Measurements from ENCODE around the gene ZNF689.

The ZNF689 gene

DNA sequence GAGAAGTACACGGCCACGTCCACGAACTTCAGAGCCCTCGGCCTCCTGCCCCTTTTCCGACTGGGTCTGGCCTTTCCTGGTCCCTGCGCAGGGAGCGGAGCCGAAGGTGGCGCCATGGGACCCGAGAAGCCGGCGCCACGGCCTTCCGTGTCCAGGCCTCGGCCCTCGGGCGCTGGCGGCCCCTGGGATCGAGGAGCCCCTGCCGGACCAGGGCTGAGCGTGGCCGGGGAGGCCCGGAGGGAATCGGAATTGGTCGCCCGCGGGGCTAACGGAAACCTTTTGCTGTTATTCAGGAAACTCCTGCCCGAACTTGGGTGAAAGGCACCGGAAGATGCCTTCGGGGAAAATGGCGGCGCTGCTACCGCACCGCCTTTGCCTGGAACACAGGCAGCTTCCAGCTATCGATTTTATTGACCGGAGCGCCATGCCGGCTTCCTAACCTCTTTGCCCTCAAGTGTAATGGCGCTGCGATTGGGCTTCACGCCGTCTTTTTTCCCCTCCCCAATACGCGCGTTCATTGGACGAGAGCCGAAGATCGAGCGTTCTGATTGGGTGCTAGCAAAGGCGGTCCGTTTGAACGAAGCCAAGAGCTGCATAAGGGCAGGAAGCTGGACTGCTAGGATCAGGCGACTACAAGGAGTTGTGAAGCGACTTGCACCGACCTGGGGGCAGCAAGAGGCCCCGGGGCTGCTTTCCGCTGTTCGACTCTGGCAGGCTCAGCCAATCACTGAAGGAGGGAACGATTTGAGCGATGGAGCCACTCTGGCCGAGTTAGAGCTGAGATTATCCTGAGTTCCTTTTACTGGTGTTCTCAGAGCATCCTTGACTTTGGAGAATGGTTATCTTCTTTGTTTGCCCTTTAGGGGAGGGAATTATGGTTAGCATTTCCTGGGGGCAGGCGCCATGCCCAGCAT, at the start of gene ZNF689:
TSS of gene ZNF689 (minus strand) at position 464 of the 914 bp plus-strand sequence. CDS start at position 116, 348 bp downstream.
- peak; percentile 83 to 89 for DNase-seq (ENCODE audit: extremely low read depth in 1 of 2, low read depth in 1 of 2)

GRCh38 chr16:30658731-30659506, 48.7 kb upstream of the ZNF689 start:
- peak in 1 of 2 donors; percentile 92 for DNase-seq (ENCODE audit: extremely low read depth in 1 of 2, low read depth in 1 of 2)

- DNase-seq (ENCODE audit: extremely low read depth in 1 of 2, low read depth in 1 of 2): peak; percentile 99 to 100
Measured at GRCh38 chr16:30657866-30658730, 47.9 kb upstream of the ZNF689 start, which contains the start of gene FBRS. Gene FBRS (plus strand): TSS chr16:30658431. CDS start chr16:30659519, 1,088 bp downstream.

DNA sequence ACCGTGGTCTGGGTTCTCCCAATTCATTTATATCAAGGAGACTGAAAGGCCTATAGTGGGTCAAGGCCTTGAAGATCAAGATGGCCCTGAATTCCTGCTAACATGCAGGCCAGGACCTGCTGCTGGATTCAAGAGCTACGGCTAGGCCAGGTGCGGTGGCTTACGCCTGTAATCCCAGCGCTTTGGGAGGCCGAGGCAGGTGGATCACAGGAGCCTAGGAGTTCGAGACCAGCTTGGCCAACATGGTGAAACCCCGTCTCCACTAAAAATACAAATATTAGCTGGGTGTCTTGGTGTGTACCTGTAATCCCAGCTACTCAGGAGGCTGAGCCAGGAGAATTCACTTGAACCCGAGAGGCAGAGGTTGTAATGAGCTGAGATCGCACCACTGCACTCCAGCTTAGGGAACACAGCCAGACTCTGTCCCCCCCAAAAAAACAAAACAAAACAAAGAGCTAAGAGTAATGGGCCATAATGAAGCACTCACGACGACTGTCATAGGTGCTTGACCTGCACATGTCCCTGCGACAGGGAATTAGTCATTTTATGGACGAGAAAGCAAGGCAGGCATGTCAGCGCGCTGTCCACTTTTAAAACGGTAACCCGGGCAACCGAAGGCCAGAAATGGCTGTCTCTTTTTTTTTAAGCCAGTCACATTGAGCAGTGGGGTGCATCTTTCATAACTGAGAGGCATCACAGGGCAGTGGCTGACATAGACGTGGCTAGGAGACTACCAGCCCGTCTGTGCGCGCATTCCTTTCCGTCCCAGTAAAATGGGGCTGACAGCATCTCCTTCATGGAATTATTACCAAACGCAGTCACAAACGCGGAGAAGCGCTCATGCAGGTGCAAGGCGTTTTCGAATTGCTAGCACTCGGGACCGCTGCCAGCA, 47.0 kb upstream of the ZNF689 start:
- no peak for DNase-seq (ENCODE audit: extremely low read depth in 1 of 2, low read depth in 1 of 2)

- no peak for DNase-seq (ENCODE audit: extremely low read depth in 1 of 2, low read depth in 1 of 2)
Measured at GRCh38 chr16:30656388-30656787, 46.2 kb upstream of the ZNF689 start.

DNA sequence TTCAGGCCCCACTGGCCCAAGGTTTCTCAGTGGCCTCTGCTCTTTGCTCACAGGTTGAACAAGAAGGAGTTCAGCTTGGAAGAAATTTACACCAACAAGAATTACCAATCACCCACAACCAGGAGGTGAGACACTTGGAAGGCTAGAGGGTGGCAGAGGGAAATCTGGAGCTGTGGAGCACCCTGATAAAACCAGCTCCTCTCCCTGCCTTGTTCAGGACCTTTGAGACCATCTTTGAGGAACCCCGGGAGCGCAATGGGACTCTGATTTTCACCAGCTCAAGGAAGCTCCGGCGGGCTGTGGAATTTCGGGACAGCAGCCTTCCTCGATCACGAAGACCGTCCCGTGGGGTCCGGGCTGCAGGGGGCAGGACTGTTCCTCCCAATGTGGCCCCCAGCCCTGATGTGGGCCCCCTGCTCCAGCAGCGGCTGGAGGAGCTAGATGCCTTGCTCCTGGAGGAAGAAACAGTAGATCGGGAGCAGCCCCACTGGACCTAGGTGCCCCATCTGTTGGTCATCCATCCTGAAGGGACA, 45.7 kb upstream of the ZNF689 start:
- no peak for DNase-seq (ENCODE audit: extremely low read depth in 1 of 2, low read depth in 1 of 2)

DNA sequence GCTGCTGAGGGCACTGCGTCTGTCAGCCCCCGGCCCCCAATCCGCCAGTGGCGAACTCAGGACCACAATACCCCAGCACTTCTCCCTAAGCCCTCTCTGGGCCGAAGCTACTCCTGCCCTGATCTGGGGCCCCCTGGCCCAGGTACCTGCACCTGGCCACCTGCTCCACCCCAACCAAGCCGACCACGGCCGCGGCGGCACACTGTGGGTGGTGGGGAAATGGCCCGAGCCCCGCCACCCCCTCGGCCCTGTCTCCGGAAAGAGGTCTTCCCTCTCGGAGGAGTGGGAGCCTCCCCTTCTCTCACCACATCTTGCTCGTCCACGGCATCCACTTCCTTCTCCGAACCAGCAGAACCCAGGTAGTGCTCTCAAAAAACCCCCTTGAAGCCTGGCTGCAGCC, 44.7 kb upstream of the ZNF689 start:
- DNase-seq (ENCODE audit: extremely low read depth in 1 of 2, low read depth in 1 of 2): no peak

DNA sequence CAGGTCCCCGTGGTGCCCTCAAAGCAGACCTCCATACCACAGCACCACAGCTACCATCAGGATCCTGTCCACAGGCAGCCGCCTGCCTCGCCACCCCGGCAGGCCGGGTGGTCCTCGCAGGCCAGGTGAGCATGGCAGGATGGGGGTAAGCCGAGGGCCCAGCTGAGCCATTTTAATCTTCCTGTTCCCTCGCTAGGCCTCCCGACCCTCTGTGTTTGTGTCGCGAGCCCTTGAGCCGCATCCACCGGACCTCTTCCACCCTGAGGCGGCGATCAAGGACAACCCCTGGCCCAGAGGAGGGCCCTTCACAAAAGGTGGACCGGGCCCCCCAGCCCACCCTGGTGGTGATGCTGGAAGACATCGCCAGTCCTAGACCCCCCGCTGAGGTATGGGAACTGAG, 42.5 kb upstream of the ZNF689 start:
- DNase-seq (ENCODE audit: extremely low read depth in 1 of 2, low read depth in 1 of 2): no peak

GRCh38 chr16:30652005-30652296, 41.8 kb upstream of the ZNF689 start:
- DNase-seq (ENCODE audit: extremely low read depth in 1 of 2, low read depth in 1 of 2): no peak

GRCh38 chr16:30651124-30652004, 41.2 kb upstream of the ZNF689 start:
- DNase-seq (ENCODE audit: extremely low read depth in 1 of 2, low read depth in 1 of 2): peak; percentile 60 to 70

DNA sequence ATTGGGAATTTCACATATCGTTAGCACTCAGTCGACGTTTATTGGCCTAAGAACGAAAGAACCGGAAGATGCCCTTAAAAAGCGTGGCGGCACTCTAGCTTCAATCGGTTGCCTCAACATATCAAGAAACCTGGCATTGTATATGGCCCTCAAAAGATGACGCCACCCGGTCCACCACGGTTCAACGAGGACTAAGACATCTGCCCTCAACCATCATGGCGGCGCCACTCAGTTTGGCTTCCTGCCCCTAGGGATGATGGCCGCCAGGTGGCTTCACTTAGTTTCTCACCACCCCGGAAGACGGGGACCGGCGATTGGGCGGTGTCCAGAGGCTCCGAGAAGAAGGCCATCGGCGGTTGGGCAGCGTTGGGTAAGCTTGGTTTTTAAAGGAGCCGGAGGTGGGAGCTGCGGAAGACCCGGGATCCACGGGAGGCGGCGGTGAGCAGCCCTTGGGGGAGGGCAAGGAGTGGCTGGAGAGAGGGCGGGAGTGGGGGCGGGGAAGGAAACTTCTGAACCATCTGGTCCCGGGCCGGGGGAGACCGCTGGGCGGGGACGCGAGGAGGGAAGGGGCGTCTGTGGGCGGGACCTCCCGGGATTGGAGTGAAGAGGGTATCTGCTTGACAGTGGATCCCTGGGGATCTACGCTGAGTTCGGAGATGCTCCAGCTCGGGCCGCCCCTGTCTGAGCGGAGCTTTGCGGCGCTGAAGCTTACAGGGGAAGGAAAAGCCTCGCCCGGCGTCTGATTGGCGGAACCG, 40.4 kb upstream of the ZNF689 start, which contains the start of gene PRR14:
TSS of gene PRR14 (plus strand) at position 592 of the 755 bp plus-strand sequence. CDS start 686 bp downstream, outside the sequence.
- peak; percentile 96 to 99 for DNase-seq (ENCODE audit: extremely low read depth in 1 of 2, low read depth in 1 of 2)

DNA sequence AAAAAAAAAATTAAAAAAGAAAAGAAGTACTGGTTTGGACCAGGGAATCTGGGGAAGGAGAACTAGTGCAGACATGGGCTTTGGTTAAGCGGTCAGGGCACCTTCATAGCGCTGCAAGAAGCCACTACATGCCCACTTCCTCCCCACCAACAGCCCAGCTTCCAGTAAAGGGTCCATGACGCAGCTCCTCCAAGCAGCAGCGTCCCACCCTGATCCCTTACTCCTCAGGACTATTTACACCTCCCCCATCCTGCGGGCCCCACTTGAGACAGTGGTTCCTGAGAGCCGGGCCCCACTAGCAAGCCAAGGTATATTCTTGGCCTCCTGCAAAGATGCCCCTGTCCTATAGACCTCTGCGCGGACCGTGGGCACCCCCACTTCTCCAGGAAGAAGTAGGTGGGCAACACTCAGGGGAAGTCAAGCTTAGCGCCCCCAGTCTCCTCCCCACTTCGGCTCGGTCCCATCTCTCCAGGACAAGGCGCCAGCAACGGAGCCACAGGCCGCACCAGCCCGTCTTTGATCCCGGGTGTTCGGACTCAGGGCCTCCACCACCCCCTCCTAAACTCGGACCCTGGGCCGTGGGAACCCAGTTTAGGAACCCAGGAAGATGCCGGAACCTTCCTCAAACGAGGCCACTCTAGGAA, 39.7 kb upstream of the ZNF689 start:
- DNase-seq (ENCODE audit: extremely low read depth in 1 of 2, low read depth in 1 of 2): peak in 1 of 2 donors; percentile 39

DNA sequence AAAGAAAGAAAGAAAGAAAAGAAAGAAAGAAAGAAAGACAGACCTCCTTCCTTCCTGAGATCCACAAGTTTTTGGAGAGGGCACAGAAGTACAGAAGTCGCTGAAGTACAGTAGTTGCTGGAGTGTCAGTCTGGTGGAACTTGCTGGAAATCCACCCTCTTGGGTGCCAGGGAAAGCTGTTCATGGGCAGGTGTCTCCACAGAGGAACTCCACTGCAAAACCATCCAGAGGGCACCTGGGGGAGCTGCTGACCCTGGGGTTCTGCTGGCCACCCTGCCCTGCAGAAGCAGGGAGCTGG, 37.0 kb upstream of the ZNF689 start:
- DNase-seq (ENCODE audit: extremely low read depth in 1 of 2, low read depth in 1 of 2): no peak

GRCh38 chr16:30645727-30646126, 35.5 kb upstream of the ZNF689 start:
- DNase-seq (ENCODE audit: extremely low read depth in 1 of 2, low read depth in 1 of 2): no peak

GRCh38 chr16:30644334-30644830, 34.2 kb upstream of the ZNF689 start:
- DNase-seq (ENCODE audit: extremely low read depth in 1 of 2, low read depth in 1 of 2): no peak

DNA sequence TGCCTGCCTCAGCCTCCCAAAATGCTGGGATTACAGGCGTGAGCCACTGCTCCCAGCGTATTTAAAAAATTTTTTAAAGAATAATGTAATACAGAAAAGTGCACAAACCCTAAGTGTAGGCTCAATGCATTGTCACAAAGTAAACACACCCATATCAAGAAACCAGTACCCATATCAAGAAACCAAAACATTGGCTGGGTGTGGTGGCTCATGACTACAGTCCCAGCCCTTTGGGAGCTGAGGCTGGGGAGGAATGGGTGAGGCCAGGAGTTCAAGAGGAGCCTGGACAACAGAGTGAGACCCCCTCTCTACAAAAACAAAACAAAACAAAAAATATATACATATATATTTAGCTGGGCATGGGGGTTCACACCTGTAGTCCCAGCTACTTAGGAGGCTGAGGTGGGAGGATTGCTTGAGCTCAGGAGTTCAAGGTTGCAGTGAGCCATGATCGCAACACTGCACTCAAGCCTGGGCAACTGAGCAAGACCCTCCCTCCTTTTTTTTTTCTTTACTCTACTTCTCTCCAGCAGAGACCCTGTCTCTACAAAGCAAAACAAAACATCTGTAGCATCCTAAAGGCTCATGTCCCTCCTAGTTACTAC, 31.3 kb upstream of the ZNF689 start:
- DNase-seq (ENCODE audit: extremely low read depth in 1 of 2, low read depth in 1 of 2): no peak

DNA sequence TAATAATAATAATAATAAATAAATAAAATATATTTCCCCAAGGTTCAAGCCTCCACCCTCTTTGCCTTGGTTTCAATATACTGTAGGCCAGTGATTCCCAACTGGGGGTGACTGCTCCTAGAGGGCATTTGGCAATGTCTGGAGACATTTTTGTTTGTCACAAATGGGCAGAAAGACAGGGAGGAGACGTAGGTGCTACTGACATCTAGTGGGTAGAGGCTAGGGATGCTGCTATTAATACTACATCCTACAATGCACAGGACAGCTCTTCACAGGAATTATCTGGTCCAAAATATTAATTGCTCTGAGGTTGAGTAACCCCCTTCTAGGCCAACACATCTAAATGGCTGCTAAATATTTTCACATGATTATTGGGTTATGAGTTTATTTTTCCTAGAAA, 27.8 kb upstream of the ZNF689 start:
- no peak for DNase-seq (ENCODE audit: extremely low read depth in 1 of 2, low read depth in 1 of 2)
